TTC549 (cell line): ENCODE results near the gene RHOT1.
"Not testable (repeated sequence)": the region's sequence is repeated elsewhere in the genome, so short reads cannot be mapped to it uniquely, and the experiment has no call there.

Experiments used
- FAIRE-seq: peaks from 2 replicates; lab custom pipeline; 2012; peaks lifted over from hg19 to GRCh38; lab: Jason Lieb, UNC

Gene RHOT1

GRCh38 chr17:32142038-32142856 is at the start of gene RHOT1:
Gene RHOT1 (plus strand): TSS chr17:32142502. CDS start chr17:32142693, 191 bp downstream.
- FAIRE-seq, result no peak

GRCh38 chr17:32099686-32100085 is 42.6 kb upstream of the RHOT1 start:
- no peak for FAIRE-seq

- not testable (repeated sequence) for FAIRE-seq
These were observed 42.0 kb upstream of the RHOT1 start for GRCh38 chr17:32100323-32100722.

GRCh38 chr17:32100971-32101631 is 41.2 kb upstream of the RHOT1 start:
- no peak for FAIRE-seq

DNA sequence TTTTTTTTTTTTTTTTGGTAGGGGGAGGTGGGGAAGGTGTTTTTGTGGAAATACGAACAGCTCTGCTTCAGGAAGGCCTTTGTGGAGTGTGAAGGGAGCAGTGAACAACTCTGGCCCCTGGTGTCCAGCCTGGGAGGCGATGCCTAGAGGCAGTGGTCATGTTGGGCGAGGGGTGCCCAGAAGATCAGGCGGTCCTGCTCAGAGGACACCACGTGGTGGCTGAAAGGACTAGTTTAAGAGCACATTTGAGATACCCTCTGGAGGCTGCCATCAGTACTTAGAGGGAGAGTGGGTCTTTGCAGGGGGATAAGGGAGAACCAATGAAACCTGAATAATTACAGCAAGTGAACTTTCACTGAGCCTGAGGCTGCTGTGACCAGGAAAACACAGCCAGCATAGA is 40.1 kb upstream of the RHOT1 start:
- FAIRE-seq, result no peak

DNA sequence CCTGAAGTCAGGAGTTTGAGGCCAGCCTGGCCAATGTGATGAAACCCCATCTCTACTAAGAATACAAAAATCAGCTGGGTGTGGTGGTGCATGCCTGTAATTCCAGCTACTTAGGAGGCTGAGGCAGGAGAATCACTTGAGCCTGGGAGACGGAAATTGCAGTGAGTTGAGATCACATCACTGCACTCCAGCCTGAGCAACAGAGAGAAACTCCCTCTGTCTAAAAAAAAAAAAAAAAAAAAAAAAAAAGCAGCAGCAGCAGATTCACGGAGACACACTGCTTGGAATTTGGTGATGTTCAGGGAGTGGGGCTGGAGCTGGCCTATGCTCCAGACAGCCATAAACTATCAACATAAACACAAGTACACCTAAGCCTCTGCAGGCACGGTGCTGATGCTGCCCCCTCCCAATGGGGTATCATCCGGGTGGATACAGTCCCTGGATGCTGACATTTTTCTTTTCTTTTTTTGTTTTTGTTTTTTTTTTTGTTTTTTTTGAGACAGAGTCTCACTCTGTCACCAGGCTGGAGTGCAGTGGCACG is 39.6 kb upstream of the RHOT1 start:
- FAIRE-seq, result no peak

- no peak for FAIRE-seq
These were observed 38.7 kb upstream of the RHOT1 start for GRCh38 chr17:32103476-32104113.

DNA sequence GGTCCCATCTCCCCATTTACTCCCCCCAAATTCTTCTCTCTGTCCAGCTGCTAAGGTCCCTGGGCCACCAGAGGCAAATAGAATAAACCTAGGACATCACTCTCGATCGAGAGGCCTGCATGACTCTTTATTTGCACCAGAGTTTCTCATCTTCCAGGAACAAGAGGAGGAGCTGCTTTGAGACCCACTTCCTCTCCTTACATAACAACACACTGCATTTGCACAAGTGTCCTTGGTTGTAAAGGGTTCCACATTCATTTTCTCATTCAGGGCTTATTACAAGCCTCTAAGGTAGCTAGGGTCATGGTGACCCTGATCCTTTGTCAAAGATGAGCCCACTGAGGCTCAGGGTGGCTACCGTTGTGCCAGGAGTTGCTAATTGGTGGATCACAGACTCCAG is 38.1 kb upstream of the RHOT1 start:
- FAIRE-seq, result no peak

GRCh38 chr17:32106471-32106981 is 35.8 kb upstream of the RHOT1 start:
- not testable (repeated sequence) for FAIRE-seq

DNA sequence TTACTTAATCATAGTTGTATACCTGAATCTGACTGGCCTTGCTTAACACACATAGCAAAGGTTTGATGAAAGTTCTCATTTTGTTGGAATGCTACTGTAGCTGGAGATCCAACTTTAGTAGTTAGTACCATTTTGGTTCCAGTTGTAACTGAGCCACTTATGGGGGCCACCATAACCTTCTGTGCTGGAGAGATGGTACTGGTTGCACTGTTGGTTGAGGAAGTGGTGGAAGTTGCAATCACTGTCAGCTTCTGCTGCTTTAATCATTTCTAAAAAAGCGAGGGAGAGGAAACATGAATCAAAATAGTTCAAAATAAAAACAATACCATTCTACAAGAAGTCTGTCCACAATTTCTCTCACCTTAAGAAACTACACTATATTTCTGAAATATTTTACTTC is 35.1 kb upstream of the RHOT1 start:
- FAIRE-seq, result not testable (repeated sequence)

DNA sequence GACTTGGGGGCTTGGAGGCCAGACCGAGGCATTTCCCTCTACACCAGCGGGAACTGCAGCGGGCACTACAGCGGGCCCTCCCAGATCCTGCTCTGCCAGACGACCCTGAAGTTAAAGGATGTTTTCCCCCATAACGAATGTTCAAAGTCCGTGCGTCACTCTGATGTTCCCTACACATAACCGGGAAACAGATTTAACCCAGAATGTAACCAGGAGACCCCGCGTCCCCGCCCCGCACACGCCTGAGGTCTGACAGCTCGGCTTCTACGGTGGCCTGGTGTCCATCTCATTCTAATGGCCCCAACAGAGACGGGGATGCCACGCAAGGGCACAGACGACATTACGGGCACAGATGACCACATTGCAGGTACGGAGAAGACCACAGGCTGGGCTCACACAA is 31.7 kb upstream of the RHOT1 start:
- no peak for FAIRE-seq

GRCh38 chr17:32111141-32111771 is 31.0 kb upstream of the RHOT1 start:
- no peak for FAIRE-seq

DNA sequence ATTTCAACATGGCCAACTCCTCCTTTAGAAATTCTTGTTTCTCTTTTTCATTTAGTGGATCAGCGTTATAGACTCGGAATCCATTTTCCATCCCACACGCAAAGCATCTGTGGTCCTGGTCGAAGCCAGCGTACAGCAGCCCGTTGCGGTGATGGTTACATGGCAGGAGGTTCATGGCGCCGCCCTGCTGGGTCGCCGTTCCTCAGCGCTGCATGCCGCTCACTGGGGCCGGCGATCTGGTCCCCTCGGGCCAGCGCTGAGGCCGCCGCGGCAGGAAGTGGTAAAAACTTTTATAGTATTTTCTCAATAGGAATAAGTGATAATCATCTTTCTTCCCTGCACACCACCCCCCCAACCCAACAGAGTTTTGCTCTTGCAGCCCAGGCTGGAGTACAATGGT is 29.9 kb upstream of the RHOT1 start:
- no peak for FAIRE-seq

DNA sequence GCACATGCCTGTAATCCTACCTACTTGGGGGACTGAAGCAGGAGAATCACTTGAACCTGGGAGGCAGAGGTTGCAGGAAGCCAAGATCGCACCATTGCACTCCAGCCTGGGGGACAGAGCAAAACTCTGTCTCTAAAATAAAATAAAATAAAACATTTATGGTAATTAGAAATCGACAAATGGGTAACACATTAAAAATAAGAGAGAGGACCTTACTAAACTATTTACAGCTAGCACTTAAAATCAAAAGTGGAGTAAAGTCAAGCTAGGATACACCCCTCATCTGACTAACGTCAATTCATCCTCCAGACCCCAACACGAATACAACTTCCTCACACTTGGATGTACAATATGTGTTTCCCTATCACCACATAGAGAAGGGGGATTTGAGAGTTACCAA is 27.8 kb upstream of the RHOT1 start:
- no peak for FAIRE-seq

- FAIRE-seq, result not testable (repeated sequence)
These were observed 26.8 kb upstream of the RHOT1 start for GRCh38 chr17:32115546-32115945.

- no peak for FAIRE-seq
These were observed 25.4 kb upstream of the RHOT1 start for GRCh38 chr17:32116937-32117336.

GRCh38 chr17:32117399-32117798 is 24.9 kb upstream of the RHOT1 start:
- no peak for FAIRE-seq

DNA sequence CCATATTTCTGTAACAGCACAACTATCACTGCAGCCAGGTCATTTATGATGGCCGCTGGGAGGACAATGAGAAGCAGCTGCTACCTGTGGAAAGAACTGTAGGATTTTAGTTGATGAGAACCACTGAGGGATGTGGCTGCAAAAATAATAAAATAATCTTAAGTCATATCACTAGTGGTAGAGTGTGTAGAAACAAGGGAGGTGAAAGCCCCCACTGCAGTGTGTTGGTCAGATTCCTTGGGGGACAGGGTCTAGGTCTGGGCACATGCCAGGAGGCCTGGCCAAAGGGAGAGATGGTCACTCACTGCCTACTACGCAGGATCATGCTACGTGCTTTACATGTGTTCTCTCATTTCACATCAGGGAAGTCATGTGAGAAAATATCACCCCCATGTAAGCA is 24.2 kb upstream of the RHOT1 start:
- not testable (repeated sequence) for FAIRE-seq

GRCh38 chr17:32118835-32119234 is 23.5 kb upstream of the RHOT1 start:
- FAIRE-seq, result no peak

DNA sequence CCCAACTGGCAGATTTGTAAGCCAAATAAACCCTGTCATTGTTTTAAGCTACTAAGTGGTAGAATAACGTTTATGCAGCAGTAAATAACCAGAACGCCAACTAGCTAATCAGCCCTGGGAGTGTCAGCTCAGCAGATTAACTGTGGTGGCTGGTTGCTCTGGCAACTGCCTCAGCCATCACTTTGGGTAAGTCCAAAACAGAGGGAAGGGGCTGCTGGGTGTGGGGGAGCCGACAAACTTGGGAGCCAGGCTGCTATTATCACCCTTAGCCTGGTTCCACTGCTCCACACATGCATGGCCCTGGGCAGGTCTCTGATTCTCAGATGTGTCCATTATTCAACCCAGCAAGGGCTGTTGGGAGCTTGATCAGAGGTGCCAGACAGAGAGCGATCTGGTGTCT is 22.2 kb upstream of the RHOT1 start:
- no peak for FAIRE-seq

DNA sequence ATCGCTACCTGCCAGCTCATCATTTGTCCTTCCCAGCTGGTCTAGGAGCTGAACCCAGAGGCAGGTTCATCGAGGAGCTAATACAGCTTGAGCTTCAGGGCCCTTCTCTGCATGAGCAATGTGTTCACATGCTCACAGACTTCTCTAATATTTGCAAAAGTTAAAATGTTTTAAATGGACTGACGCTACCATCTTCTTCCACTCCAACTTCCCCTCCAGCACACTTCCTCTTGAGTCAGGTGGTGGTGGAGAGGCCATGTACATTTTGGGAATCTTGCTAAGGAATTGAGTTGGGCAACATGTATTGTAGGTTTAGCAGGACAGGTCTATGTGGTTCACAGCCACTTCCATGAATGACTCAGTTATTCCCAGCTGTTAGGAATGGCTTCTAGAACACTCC is 21.6 kb upstream of the RHOT1 start:
- no peak for FAIRE-seq

GRCh38 chr17:32123782-32124181 is 18.5 kb upstream of the RHOT1 start:
- no peak for FAIRE-seq
